Measurements from ENCODE around the gene CYP20A1.
"Not testable (repeated sequence)": the region's sequence is repeated elsewhere in the genome, so short reads cannot be mapped to it uniquely, and the experiment has no call there.

CYP20A1 gene

DNA sequence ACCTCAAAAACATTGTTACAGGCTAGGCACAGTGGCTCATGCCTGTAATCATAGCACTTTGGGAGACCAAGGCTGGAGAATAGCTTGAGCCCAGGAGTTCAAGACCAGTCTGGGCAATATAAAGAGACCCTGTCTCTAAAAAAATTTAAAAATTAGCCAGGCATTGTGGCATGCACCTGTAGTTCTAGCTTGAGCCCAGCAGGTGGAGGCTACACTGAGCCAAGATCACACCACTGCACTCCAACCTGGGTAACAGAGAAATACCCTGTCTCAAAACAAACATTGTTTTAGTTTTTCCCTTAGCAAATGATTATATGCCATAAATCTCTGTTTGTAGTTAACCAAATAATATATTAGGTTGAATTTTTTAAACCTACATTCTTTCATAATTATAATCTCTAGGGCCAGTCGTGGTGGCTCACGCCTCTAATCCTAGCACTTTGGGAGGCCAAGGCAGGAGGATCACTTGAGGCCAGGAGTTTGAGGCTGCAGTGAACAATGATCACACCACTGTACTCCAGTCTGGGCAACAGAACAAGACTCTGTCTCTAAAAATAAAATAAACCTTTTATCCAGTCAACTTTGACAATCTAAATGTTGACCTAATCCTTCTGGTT, 13.3 kb upstream of the CYP20A1 start:
- TF ChIP-seq ZFX (IDR thresholded peaks at IDR 0.05): no peak
- TF ChIP-seq, protein P1, sequence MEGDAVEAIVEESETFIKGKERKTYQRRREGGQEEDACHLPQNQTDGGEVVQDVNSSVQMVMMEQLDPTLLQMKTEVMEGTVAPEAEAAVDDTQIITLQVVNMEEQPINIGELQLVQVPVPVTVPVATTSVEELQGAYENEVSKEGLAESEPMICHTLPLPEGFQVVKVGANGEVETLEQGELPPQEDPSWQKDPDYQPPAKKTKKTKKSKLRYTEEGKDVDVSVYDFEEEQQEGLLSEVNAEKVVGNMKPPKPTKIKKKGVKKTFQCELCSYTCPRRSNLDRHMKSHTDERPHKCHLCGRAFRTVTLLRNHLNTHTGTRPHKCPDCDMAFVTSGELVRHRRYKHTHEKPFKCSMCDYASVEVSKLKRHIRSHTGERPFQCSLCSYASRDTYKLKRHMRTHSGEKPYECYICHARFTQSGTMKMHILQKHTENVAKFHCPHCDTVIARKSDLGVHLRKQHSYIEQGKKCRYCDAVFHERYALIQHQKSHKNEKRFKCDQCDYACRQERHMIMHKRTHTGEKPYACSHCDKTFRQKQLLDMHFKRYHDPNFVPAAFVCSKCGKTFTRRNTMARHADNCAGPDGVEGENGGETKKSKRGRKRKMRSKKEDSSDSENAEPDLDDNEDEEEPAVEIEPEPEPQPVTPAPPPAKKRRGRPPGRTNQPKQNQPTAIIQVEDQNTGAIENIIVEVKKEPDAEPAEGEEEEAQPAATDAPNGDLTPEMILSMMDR (conservative IDR thresholded peaks at IDR 0.05): peak; percentile 79
- H3K27ac ChIP-seq: no peak overlapping the region

GRCh38 chr2:203229674-203230073, 9.1 kb upstream of the CYP20A1 start:
- H3K27ac ChIP-seq: not testable (repeated sequence)

DNA sequence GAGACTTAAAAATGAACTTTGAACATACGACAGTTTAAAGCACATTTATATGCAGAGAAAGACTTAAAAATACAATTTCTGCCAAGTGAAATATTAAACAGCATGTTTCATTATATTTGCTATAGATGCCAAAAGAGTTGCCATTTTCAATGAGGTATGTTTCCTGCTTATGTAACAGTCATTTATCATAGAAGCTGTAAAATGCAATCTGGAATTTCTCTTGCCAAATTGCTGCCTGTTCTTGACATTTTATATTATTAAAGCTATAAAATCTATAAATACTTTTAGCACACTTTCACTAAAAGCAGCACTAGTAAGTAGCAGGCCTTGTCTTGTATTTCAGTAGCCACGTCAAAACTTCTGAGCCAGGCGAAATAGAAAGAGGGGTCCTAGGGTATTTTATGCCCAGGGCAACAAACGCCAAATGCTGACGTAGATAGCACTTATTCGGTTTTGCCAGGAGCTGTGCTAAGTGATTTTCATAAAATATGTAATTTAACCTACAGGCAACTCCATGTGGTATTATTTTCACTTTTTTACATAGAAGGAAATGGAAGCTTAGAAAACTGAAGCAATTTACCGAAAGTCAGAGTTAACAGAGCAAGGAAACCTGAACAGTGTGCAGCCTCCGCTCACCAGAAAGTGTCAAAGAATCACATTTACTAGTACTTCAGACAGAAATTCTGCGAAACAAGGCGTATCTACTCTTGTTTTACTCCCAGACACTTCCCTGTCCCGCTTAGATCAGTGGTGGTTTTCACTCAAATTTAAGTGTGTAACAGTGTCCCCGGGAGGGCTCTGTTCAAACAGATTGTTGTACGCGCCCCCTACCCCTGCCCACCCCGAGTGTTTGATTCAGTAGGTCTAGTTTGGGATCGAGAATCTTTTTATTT, 1.2 kb upstream of the CYP20A1 start:
- TF ChIP-seq, protein P1 (conservative IDR thresholded peaks at IDR 0.05): no peak
- no peak for TF ChIP-seq ZFX (IDR thresholded peaks at IDR 0.05)
- H3K27ac ChIP-seq: peak overlapping the region; percentile 91

GRCh38 chr2:203238292-203238703, 520 bp upstream of the CYP20A1 start:
- H3K27ac ChIP-seq: peak overlapping the region; percentile 91
- no peak for TF ChIP-seq ZFX (IDR thresholded peaks at IDR 0.05)
- TF ChIP-seq, protein P1 (conservative IDR thresholded peaks at IDR 0.05): no peak

DNA sequence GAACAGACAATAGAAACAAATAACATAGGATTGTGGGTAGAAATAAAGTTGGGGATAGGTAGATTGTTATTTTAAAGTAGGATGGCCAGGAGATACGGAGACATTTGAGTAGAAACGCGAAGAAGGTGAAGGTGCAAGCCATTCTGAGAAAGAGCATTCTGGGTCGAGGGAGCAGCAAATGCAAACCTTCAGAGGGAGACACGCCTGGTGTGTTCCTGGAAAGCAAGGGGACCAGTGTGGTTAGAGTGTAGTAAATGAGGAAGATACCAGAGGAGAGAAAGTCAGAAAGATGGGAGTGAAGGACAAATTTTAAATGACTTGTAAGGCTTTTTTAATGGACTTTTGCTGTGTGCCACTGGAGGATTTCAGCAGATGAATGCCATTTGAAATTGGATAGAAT, 1.7 kb downstream of the CYP20A1 start:
- no peak overlapping the region for H3K27ac ChIP-seq
- TF ChIP-seq, protein P1 (conservative IDR thresholded peaks at IDR 0.05): no peak
- TF ChIP-seq ZFX (IDR thresholded peaks at IDR 0.05): no peak

DNA sequence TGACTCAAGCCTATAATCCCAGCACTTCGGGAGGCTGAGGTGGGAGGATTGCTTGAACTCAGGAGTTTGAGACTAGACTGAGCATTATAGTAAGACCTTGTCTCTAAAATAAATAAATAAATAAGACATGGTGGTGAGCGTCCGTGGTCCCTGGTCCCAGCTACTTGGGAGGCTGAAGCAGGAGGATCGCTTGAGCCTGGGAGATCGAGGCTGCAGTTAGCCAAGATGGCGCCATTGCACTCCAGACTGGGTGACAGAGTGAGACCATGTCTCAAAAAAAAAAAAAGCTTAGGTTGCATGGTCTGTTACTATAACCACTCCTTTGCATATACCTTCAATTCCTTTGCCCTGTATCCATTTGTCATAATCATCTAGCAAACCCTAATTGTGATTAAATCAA, 3.7 kb downstream of the CYP20A1 start:
- TF ChIP-seq ZFX (IDR thresholded peaks at IDR 0.05): no peak
- TF ChIP-seq, protein P1 (conservative IDR thresholded peaks at IDR 0.05): no peak
- no peak overlapping the region for H3K27ac ChIP-seq

DNA sequence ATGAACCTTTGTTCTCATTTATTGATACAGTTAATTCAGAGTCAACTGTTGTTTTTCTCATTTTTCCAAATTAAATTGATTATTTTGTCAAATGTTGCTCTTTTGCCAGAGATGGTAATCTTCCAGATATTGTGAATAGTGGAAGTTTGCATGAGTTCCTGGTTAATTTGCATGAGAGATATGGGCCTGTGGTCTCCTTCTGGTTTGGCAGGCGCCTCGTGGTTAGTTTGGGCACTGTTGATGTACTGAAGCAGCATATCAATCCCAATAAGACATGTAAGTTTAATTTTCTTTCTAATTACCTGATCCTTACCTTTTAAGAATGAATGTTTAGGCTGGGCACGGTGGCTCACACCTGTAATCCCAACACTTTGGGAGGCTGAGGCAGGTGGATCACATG, 7.8 kb downstream of the CYP20A1 start:
- TF ChIP-seq, protein P1 (conservative IDR thresholded peaks at IDR 0.05): no peak
- no peak for TF ChIP-seq ZFX (IDR thresholded peaks at IDR 0.05)
- no peak overlapping the region for H3K27ac ChIP-seq
